ENCODE measurements around the gene SKI.

DNA sequence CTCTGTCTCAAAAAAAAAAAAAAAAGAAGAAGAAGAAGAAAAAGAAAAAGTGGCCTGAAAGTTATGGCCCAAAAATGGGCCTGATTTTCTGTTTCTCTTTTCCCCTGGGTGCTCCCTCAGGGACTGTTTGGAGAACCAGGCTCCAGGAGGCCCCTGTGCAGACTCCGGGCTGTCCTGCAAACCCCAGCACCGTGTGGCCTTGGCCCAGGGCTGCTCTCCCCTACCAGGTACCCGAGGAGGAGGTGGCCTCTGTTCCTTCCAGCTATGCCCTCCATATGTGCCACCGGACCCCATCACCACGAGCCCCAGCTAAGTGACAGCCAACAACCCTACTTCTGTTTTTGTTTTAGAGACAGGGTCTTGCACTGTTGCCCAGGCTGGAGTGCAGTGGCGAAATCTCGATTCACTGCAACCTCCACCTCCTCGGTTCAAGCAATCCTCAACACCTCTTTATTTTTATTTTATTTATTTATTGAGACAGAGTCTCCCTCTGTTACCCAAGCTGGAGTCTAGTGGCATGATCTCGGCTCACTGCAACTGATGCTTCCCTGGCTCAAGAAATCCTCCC lies 26.0 kb upstream of the SKI start:
- TF ChIP-seq, protein P1, sequence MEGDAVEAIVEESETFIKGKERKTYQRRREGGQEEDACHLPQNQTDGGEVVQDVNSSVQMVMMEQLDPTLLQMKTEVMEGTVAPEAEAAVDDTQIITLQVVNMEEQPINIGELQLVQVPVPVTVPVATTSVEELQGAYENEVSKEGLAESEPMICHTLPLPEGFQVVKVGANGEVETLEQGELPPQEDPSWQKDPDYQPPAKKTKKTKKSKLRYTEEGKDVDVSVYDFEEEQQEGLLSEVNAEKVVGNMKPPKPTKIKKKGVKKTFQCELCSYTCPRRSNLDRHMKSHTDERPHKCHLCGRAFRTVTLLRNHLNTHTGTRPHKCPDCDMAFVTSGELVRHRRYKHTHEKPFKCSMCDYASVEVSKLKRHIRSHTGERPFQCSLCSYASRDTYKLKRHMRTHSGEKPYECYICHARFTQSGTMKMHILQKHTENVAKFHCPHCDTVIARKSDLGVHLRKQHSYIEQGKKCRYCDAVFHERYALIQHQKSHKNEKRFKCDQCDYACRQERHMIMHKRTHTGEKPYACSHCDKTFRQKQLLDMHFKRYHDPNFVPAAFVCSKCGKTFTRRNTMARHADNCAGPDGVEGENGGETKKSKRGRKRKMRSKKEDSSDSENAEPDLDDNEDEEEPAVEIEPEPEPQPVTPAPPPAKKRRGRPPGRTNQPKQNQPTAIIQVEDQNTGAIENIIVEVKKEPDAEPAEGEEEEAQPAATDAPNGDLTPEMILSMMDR (IDR thresholded peaks at IDR 0.05): no peak
- no peak for TF ChIP-seq POLR2A (IDR thresholded peaks at IDR 0.05)
